22Rv1 (cell line): ENCODE results near the gene ADAM30.
"Not testable (repeated sequence)": the region's sequence is repeated elsewhere in the genome, so short reads cannot be mapped to it uniquely, and the experiment has no call there.

Source experiments
- ZFX ChIP-seq: fragments of 450-650 bp; IDR thresholded peaks from 2 replicates; pipeline ENCODE4 v1.6.1; 2017; ENCODE audit warnings: antibody characterized with exemption, borderline replicate concordance
- TF ChIP-seq, protein P1 (sequence below): fragments of 450-650 bp; IDR thresholded peaks from 2 replicates; pipeline ENCODE4 v1.5.1; 2017; ENCODE audit warnings: mild to moderate bottlenecking

DNA sequence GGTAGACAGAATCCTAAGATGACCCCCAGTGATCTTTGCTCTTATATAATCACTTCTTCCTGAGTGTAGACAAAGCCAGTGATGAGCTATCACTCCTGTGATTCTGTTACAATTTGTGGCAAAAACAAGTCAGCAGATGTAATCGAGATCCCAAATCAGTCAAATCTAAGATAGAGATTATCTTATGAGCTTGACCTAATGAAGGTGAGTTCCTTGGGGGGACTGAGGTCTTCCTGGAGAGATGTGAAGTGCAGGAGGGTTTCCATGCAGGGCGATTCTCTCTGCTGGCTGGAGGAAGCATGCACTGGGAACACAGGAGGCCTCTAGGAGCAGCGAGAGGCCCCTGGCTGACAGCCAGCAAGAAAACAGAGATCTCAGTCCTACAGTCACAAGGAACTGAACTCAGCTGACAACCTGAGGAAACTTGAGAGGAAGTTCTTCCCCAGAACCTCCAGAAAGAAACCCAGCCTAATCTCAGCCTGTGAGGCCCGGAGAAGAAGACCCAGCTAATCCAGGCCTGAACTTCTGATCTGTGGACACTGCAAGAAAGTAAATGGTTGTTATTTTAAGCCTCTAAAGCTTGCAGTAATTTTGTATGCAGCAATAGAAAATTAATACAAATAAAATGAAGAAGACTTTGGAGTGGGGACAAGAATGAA lies 37.6 kb downstream of the ADAM30 start:
- TF ChIP-seq, protein P1, sequence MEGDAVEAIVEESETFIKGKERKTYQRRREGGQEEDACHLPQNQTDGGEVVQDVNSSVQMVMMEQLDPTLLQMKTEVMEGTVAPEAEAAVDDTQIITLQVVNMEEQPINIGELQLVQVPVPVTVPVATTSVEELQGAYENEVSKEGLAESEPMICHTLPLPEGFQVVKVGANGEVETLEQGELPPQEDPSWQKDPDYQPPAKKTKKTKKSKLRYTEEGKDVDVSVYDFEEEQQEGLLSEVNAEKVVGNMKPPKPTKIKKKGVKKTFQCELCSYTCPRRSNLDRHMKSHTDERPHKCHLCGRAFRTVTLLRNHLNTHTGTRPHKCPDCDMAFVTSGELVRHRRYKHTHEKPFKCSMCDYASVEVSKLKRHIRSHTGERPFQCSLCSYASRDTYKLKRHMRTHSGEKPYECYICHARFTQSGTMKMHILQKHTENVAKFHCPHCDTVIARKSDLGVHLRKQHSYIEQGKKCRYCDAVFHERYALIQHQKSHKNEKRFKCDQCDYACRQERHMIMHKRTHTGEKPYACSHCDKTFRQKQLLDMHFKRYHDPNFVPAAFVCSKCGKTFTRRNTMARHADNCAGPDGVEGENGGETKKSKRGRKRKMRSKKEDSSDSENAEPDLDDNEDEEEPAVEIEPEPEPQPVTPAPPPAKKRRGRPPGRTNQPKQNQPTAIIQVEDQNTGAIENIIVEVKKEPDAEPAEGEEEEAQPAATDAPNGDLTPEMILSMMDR, result not testable (repeated sequence)
- TF ChIP-seq ZFX, result not testable (repeated sequence)
